GM21786 (cell line): Measurements from ENCODE around the gene FDX1.
"Not testable (repeated sequence)": the region's sequence is repeated elsewhere in the genome, so short reads cannot be mapped to it uniquely, and the experiment has no call there.

Experiments
- ATAC-seq: cut with Tn5 transposase; IDR thresholded peaks from one replicate; pipeline ENCODE4 v1.9.1; 2021; ENCODE audit not compliant: unreplicated experiment

Gene FDX1, protein sequence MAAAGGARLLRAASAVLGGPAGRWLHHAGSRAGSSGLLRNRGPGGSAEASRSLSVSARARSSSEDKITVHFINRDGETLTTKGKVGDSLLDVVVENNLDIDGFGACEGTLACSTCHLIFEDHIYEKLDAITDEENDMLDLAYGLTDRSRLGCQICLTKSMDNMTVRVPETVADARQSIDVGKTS

DNA sequence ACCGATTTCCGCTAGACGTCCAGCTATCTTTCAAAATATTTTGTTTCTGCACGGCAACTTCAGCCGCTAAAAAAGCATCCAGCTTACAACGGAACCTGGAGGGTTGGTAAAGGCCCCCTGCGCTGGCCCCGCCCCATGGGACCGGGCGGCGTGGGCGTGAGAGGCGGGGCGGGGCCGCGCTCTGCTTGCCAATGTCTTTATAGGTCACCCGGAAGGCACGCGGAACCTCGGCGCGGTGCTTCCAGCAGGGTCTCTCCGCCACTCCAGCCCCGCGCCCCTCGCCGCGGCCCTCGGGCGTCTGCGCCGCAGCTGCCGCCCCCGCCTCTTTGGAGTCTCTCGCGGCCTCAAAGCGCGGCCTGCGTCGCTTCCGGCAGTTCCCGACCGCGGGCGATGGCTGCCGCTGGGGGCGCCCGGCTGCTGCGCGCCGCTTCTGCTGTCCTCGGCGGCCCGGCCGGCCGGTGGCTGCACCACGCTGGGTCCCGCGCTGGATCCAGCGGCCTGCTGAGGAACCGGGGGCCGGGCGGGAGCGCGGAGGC is at the start of gene FDX1:
TSS of gene FDX1 (plus strand) at position 218 of the 536 bp plus-strand sequence. CDS start at position 391, 173 bp downstream.
- ATAC-seq: peak; percentile 81

DNA sequence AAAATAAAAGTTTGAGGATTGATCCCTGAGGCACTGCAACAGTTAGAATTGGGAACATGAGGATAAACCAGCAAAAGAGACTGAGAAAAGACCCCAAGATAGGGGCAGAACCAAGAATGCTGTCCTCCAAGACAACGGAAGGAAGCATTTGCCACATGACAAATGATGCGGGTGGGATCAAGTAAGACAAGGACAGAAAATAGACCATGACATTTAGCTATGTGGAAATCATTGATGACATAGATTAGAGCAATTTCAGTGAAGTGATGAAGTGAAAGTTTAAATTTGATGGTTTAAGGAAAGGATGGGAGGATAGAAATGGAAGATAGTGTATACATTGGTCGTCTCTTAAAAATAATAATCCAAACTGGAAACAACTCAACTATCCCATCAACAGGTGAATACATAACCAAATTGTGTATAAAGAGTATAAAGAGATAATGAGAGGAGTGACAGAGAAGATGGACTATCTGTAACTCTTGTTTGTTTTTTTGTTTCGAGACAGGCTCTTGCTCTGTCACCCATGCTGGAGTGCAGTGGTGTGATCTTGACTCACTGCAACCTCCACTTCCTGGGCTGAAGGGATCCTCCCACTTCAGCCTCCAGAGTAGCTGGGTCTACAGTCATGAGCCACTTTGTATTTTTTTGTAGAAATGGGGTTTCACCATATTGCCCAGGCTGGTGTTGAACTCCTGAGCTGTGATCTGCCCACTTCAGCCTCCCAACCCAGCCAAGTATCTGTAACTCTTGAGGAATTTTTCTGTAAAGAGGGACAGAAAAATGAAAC is 48.7 kb upstream of the FDX1 start:
- ATAC-seq: no peak

GRCh38 chr11:110388231-110388630 is 41.5 kb upstream of the FDX1 start:
- not testable (repeated sequence) for ATAC-seq

DNA sequence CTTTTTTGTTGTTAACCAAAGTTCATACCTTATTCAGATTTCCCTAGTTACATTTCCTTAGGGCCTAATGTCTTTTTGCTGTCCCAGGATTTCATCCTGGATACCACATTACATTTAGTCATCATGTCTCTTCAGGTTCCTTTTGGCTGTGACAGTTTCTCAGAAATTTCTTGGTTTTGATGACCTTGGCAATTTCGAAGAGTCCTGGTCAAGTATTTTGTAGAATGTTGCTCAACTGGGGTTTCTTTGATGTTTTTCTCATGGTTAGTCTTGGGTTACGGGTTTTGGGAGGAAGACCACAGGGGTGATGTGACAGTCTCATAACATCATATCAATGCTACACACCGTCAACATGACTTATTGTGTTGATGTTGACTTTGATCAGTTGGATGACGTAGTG is 39.8 kb upstream of the FDX1 start:
- no peak for ATAC-seq

DNA sequence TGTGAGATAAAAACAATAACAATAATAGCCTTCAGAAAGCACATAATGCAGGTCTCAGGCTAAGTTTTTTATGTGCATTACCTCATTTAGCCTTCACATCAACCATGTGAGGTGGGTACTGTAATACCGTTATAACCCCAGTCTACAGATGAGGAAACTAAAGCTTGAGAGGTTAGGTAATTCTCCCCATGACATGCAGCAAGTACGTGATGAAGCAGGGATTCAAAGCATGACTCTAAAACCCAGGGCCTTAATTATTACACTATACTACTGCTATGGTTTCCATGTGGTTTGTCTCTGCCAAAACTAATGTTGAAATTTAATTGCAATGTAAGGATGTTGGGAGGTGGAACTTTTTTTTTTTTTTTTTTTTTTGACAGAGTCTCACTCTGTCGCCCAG is 37.7 kb upstream of the FDX1 start:
- ATAC-seq: no peak

DNA sequence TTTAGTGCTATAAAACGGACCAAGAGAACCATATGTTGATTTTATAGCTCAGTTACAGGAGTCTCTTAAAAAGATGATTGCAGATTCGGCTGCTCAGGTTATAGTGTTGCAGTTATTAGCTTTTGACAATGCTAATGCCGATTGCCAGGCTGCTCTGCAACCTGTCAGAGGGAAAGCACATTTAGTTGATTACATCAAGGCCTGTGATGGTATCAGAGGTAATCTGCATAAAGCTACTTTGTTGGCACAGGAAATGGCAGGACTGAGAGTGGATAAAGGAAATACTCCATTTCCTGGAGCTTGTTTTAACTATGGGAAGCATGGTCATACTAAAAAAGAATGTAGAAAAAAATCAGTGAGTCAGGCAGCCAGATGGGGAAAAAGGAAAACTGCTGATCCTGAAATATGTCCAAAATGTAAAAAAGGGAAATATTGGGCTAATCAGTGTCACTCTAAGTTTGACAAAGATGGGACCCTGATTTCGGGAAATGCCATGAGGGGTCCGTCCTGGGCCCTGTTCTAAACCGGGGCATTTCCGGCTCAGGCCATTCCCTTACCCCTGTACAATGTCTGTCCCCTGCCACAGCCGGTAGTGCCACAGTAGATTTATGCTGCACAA is 32.0 kb upstream of the FDX1 start:
- ATAC-seq: not testable (repeated sequence)

DNA sequence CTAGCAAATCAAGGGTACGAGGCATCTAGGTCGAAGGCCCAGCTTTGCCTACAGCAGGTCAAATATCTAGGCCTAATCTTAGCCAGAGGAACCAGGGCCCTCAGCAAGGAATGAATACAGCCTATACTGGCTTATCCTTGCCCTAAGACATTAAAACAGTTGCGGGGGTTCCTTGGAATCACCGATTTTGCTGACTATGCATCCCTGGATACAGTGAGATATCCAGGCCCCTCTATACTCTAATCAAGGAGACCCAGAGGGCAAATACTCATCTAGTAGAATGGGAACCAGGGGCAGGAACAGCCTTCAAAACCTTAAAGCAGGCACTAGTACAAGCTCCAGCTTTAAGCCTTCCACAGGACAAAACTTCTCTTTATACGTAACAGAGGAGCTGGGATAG is 26.2 kb upstream of the FDX1 start:
- ATAC-seq: not testable (repeated sequence)

GRCh38 chr11:110405636-110406035 is 24.1 kb upstream of the FDX1 start:
- ATAC-seq: not testable (repeated sequence)

DNA sequence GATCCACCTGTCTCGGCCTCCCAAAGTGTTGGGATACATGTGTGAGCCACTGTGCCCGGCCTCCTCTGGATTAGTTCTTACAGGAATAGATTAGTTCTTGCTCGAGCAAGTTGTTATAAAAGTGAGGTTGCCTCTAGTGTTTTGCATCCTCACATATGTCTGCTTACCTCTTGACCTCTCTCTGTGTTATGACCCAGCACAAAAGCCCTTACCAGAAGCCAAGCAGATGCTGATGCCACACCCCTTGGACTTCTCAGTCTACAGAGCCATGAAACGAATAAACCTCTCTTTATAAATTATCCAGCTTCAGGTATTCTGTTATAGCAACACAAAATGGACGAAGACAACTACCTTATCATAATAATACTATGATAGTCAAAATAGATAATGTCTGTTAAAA is 22.4 kb upstream of the FDX1 start:
- ATAC-seq: no peak

GRCh38 chr11:110409174-110409573 is 20.6 kb upstream of the FDX1 start:
- no peak for ATAC-seq

DNA sequence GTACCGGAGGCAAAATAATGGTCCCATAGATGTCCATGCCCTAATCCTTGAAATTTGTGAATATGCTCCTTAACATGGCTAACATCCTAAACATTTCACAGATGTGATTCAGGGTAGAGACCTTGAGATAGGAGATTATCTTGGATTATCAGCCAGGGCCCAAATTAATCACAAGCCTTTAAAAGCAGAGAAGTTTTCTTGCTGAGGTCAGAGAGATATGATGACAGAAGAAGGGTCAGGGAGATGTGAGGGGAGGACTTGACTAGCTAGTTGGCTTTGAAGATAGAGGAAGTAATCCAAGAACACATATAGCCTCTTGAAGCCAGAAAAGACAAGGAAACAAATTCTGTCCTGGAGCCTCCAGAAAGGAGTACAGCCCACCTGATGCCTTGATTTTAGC is 19.1 kb upstream of the FDX1 start:
- ATAC-seq: no peak

- no peak for ATAC-seq
Observed at GRCh38 chr11:110415081-110415480, 14.7 kb upstream of the FDX1 start.

DNA sequence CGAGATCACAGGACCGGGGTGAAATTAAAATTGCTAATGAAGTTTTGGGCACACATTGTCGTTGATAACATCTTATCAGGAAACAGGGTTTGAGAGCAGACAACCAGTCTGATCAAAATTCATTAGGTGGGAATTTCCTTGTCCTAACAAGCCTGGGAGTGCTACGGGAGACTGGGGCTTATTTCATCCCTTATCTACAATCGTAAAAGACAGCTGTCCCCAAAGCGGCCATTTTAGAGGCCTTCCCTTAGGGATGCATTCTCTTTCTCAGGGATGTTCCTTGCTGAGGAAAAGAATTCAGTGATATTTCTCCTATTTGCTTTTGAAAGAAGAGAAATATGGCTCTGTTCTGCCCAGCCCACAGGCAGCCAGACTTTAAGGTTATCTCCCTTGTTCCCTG is 8.1 kb upstream of the FDX1 start:
- not testable (repeated sequence) for ATAC-seq

DNA sequence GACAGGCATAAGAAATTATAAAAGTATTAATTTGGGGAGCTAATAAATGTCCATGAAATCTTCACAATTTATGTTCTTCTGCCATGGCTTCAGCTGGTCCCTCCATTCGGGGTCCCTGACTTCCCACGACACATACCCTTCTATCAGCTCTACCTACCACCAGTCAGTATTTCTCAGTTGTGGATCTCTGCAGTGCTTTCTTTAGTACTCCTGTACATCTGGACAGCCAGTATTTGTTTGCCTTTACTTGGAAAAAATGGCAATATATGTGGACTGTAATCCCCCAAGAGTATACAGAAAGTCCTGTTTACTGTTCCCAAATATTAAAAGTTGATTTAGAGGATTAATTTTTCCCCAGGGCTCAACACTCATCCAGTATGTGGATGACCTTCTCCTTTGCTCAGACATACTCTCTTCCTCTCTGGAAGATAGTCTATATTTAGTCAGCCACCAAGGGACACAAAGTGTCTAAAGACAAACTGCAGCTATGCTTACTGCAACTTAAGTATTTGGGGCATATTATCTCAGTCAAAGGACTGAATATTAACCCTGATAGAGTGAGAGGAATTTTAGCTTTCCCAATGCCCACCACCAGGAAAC is 7.3 kb upstream of the FDX1 start:
- ATAC-seq: no peak

GRCh38 chr11:110424775-110425444 is 4.8 kb upstream of the FDX1 start:
- ATAC-seq: no peak

GRCh38 chr11:110425751-110426545 is 3.8 kb upstream of the FDX1 start:
- ATAC-seq: no peak

DNA sequence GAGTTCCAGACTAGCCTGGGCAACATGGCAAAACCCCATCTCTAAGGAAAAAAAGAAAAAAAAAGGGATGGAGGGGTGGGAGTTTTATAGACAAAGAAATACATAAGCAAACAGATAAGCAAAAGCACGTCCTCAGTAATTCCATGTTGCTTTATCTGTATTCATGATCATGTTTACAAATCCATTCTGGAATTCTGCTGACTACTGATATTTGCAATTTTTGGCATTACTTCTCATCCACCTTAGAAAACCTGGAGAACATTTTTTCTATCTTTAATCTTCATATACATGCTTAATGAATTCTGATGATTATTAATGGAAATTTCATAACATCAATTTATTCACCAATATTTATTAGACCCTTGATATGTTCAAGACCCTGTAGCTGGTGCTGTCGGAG is 1.7 kb upstream of the FDX1 start:
- ATAC-seq: no peak

GRCh38 chr11:110428956-110429730 is 605 bp upstream of the FDX1 start:
- no peak for ATAC-seq

DNA sequence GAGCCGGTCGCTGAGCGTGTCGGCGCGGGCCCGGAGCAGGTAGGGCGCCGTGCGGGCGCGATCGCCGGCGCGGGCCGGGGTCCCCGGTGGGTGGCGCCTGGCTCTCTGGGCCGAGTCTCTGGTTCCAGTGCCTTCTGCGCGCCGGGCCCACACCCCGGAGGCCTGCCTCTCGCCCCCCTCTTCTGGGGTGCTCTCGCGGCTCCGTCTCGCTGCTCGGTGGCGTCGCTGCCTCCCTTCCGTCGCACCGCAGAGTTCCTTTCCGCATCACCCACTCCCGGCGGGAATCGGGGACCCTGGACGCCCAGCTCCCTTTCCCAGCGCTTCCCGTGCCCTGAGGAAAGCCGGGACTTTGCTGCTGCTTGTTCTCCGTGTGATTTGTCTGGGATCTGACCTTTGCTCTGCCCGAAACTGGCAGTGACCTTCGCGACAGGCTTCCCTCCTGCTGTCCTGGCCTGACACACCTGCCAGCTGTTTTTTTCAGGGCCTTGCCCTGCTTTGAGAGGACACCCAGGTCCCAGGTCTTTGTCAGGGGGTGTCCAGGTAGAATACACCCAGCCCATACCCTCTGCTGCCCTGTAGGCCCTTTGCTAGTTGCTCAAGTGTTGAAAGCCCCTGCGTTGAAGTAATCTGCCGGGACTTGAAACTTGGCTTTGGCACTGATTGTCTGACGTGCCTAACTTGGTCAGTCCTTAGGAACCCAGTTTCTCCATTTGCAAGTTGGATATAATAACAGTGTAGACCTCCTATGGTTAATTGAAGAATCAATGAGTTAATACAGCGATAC is 711 bp downstream of the FDX1 start:
- peak; percentile 23 for ATAC-seq
